Muscle of leg (tissue), 11 donors: ENCODE measurements around the gene TWSG1. TPM values are rescaled to one million over a fixed set of nuclear protein-coding genes. Genes with fewer than 3 reads are reported as not detected.
A peak's percentile ranks its signal among the peaks of the same experiment; 100 is the strongest.
"Not testable (repeated sequence)": the region's sequence is repeated elsewhere in the genome, so short reads cannot be mapped to it uniquely, and the experiment has no call there.

Source experiments
- DNase-seq: peaks from one replicate; pipeline ENCODE4 v3.0.0; 2013
- H3K27ac ChIP-seq: one replicate; pipeline ENCODE4 v1.5.1; 2013; ENCODE audit warnings: mild to moderate bottlenecking, low read length, control low read depth
- H3K27me3 ChIP-seq: one replicate; pipeline ENCODE4 v1.6.1; 2013; ENCODE audit warnings: low read length; ENCODE audit not compliant: control insufficient read depth, insufficient read depth
- H3K36me3 ChIP-seq: one replicate; pipeline ENCODE4 v1.6.1; 2013; ENCODE audit warnings: low read length; ENCODE audit not compliant: control insufficient read depth, insufficient read depth
- H3K4me1 ChIP-seq: one replicate; pipeline ENCODE4 v1.6.1; 2013; ENCODE audit warnings: low read length; ENCODE audit not compliant: control insufficient read depth, insufficient read depth
- H3K4me3 ChIP-seq: one replicate; pipeline ENCODE4 v1.5.1; 2013; ENCODE audit warnings: low read length, control low read depth
- H3K9me3 ChIP-seq: replicated peaks from 2 replicates; pipeline ENCODE4 v1.6.1; 2013; ENCODE audit warnings: low read depth, low read length; ENCODE audit not compliant: control insufficient read depth
- WGBS: methylation state at CpG from one replicate; pipeline ENCODE4 v1.1.5; 2013; ENCODE audit warnings: missing lambda C conversion rate; ENCODE audit not compliant: insufficient coverage; 5-methylcytosine and 5-hydroxymethylcytosine counted together
- polyA plus RNA-seq, 8 donors: library from polyadenylated mRNA; unstranded; fragments of 120-200 nt; gene quantifications; one replicate each; pipeline versions ENCODE4 v1.2.1 to v1.2.3, GENCODE V29; 2013; ENCODE audit warnings: inconsistent platforms in 1 of 8, low replicate concordance in 1 of 8; ENCODE audit not compliant: insufficient read length in 8 of 8, insufficient read depth in 1 of 8
- total RNA-seq: library from RNA; stranded (reverse); fragments of 120-200 nt; gene quantifications from one replicate; pipeline ENCODE4 v1.2.4, GENCODE V29; 2013

Gene TWSG1
- total and polyA plus RNA-seq, 9 donors, result 35.7 to 75.0 (median 55.3) TPM

GRCh38 chr18:9428862-9429661 is 94.5 kb downstream of the TWSG1 start:
- no peak overlapping the region for H3K4me3 ChIP-seq

GRCh38 chr18:9429662-9429993 is 95.1 kb downstream of the TWSG1 start:
- H3K27ac ChIP-seq, result peak overlapping the region; percentile 29
- peaks cover 1% of the 10 kb centered on the region for H3K9me3 ChIP-seq
- no peaks in the 10 kb centered on the region for H3K27me3 ChIP-seq
- no peaks in the 10 kb centered on the region for H3K36me3 ChIP-seq
- peaks cover 37% of the 10 kb centered on the region for H3K4me1 ChIP-seq
- WGBS, result no CpG with 5 or more reads among the region's 3 CpGs
- no peak overlapping the region for H3K4me3 ChIP-seq
- no peak for DNase-seq

More at GRCh38 chr18:9428862-9429661, 94.5 kb downstream of the TWSG1 start:
- no peaks in the 10 kb centered on the region for H3K27me3 ChIP-seq
- 85% methylated on average over 4 of the region's 6 CpGs for WGBS
- peak overlapping the region; percentile 42 for H3K27ac ChIP-seq
- H3K9me3 ChIP-seq, result peaks cover 2% of the 10 kb centered on the region
- H3K36me3 ChIP-seq, result no peaks in the 10 kb centered on the region
- H3K4me1 ChIP-seq, result peaks cover 31% of the 10 kb centered on the region
- no peak for DNase-seq

DNA sequence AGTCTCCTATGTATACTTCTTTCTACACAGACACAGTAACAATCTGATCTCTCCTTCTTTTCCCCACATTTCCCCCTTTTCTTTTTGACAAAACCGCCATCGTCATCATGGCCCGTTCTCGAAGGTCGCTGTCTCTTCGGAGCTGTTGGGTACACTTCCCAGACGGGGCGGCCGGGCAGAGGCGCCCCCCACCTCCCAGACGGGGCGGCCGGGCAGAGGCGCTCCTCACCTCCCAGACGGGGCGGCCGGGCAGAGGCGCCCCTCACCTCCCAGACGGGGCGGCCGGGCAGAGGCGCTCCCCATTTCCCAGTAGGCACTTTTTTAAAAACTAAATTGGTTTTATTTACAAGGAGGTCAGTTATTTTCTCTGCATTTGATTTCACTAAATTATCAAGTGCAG is 95.7 kb downstream of the TWSG1 start:
- H3K27me3 ChIP-seq, H3K9me3 ChIP-seq, H3K36me3 ChIP-seq, H3K4me3 ChIP-seq, DNase-seq, H3K27ac ChIP-seq: not testable (repeated sequence)
- peaks cover 39% of the 10 kb centered on the region for H3K4me1 ChIP-seq
- WGBS, result 100% methylated on average over 4 of the region's 22 CpGs

DNA sequence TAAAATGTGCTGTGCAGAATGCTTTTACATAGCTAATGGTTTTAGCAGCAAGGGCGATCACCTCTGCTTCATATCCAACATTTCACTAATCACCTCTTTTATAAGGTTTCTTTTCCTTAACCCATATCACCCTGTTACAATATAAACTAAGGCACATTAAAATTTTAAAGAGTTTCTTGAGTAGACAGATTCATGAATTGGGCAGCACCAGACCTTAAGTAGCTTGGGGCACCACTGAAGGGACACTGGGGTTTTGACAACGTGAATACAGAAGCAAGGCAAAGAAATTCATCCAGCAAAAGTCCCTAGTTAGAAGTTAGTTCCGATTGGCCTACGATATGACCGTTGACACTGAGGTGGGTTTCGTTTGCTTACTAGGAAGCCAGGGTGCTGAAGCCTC is 96.7 kb downstream of the TWSG1 start:
- Histone ChIP-seq H3K9me3 (no peaks in the 10 kb centered on the region), H3K4me3 (no peak overlapping the region), H3K27me3 (no peaks in the 10 kb centered on the region), H3K36me3 (no peaks in the 10 kb centered on the region), H3K27ac (peak overlapping the region; percentile 15), H3K4me1 (peaks cover 42% of the 10 kb centered on the region)
- DNase-seq, result no peak
- WGBS, result 56% methylated on average over 1 of the region's 6 CpGs

DNA sequence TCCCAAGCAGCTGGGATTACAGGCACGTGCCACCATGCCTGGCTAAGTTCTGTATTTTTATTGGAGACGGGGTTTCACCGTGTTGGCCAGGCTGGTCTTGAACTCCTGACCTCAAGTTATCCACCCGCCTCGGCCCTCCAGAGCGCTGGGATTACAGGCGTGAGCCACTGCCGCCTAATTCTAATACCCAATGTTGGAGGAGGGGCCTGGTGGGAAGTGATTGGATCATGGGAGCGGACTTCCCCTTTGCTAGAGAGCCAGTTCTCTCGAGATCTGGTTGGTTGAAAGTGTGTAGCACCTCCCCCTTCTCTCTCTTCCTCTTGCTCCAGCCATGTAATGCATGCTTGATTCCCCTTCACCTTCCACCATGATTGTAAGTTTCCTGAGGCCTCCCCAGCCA is 98.5 kb downstream of the TWSG1 start:
- Histone ChIP-seq H3K4me1 (peaks cover 41% of the 10 kb centered on the region), H3K27ac (peak overlapping the region; percentile 92)
- not testable (repeated sequence) for H3K36me3 ChIP-seq, H3K4me3 ChIP-seq, H3K9me3 ChIP-seq, H3K27me3 ChIP-seq
- DNase-seq, result peak; percentile 29
- WGBS, result 92% methylated on average over 4 of the region's 10 CpGs

DNA sequence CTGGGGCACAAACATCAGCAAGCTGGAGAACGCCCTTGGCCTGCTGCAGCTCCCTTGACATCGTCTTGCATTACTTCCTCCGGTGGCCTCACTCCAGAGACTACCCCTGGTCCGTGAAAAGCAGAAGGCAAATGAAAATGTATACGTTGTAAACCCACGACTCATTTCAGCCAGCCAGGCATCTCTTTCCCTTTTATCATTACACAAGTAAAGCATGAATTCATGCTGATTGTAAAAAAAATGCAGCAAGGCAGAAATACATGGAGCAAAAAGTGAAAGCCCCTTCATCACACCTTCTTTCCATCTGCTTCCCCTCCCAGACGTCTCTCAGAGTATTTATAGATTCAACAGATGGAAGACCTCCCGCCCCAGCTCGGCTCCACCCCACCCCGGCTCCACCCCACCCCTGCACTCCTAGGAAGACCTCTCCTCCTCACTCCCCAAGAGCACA is 99.1 kb downstream of the TWSG1 start:
- peaks cover 36% of the 10 kb centered on the region for H3K4me1 ChIP-seq
- no peaks in the 10 kb centered on the region for H3K36me3 ChIP-seq
- H3K27ac ChIP-seq, result peak overlapping the region; percentile 92
- DNase-seq, result peak; percentile 88
- no peaks in the 10 kb centered on the region for H3K27me3 ChIP-seq
- no peaks in the 10 kb centered on the region for H3K9me3 ChIP-seq
- WGBS, result no CpG with 5 or more reads among the region's 10 CpGs
- H3K4me3 ChIP-seq, result no peak overlapping the region

DNA sequence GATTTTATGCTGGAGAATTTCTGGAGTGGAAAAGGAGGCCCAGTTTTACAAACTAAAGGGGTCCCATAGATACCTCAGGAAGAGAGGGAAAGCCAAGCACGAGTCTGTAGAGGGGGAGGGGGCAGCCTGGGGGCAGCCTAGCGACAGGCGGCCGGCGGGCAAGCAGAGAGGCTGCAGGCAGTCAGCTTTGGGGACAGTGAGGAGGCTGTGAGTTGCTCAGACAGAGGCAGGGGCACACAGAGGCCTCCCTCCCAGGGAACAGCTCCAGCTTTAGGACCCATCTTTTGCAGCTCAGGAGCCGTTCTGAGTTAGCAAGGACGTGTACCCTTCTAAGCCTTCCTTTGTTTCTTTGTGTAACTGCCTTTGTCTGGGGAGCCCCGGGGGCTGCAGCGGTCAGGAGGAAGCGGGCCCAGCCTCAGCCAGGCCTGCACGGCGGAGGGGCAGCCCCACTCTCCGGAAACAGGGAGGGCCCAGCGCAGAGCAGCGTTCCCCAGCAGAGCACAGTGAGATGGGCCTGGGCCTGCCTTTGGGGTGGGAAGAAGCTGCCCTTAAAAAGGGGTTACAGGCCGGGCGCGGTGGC is 99.6 kb downstream of the TWSG1 start:
- peak; percentile 42 for DNase-seq
- Histone ChIP-seq H3K4me3 (no peak overlapping the region), H3K4me1 (peaks cover 31% of the 10 kb centered on the region), H3K9me3 (no peaks in the 10 kb centered on the region), H3K27me3 (no peaks in the 10 kb centered on the region), H3K36me3 (no peaks in the 10 kb centered on the region), H3K27ac (peak overlapping the region; percentile 92)
- 27% methylated on average over 15 of the region's 18 CpGs for WGBS

GRCh38 chr18:9435041-9435440 is 100.5 kb downstream of the TWSG1 start:
- peak; percentile 60 for DNase-seq
- Histone ChIP-seq H3K36me3 (no peaks in the 10 kb centered on the region), H3K27ac (peak overlapping the region; percentile 92), H3K4me3 (no peak overlapping the region), H3K27me3 (no peaks in the 10 kb centered on the region), H3K4me1 (peaks cover 31% of the 10 kb centered on the region), H3K9me3 (no peaks in the 10 kb centered on the region)
- 93% methylated on average over 9 of the region's 17 CpGs for WGBS

- Histone ChIP-seq H3K27ac (peak overlapping the region; percentile 77), H3K4me3 (no peak overlapping the region), H3K9me3 (no peaks in the 10 kb centered on the region), H3K36me3 (no peaks in the 10 kb centered on the region), H3K4me1 (peaks cover 29% of the 10 kb centered on the region), H3K27me3 (no peaks in the 10 kb centered on the region)
- 86% methylated on average over 1 of the region's 5 CpGs for WGBS
- peak; percentile 35 for DNase-seq
Observed at GRCh38 chr18:9436206-9436929, 101.8 kb downstream of the TWSG1 start.

DNA sequence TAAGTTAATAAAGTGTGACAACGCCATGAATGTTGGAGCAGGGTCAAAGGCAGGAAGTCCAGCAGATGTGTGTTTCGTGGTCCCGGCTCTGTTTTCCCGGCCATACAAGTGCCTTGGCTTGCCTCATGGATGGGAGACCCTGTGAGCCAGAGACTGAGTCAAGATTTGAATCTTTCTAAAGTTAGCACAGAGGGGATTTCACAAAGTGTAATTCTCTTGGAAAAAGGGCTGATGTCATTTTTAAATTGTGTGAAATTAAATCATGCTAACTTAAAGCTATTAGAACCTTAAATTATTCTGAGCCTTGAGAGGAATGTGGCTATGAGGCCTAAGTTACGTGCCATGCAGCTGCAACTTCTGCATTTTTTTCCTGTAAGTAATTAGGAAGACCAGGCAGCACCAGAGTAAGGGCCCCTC is 102.5 kb downstream of the TWSG1 start:
- Histone ChIP-seq H3K4me1 (peaks cover 29% of the 10 kb centered on the region), H3K27ac (peak overlapping the region; percentile 77), H3K27me3 (no peaks in the 10 kb centered on the region), H3K36me3 (no peaks in the 10 kb centered on the region), H3K4me3 (no peak overlapping the region), H3K9me3 (no peaks in the 10 kb centered on the region)
- peak; percentile 97 for DNase-seq
- WGBS, result 2% methylated on average over 4 of the region's 5 CpGs
